Lower lobe of right lung (tissue), 2 donors: ENCODE measurements around the gene OR10H1. TPM values are rescaled to one million over a fixed set of nuclear protein-coding genes. Genes with fewer than 3 reads are reported as not detected.
"Not testable (repeated sequence)": the region's sequence is repeated elsewhere in the genome, so short reads cannot be mapped to it uniquely, and the experiment has no call there.

Experiments used
- ATAC-seq, 2 donors: fragments of 200-7000 bp; cut with Tn5 transposase; one replicate each; pipeline ENCODE4 v1.9.1; 2020 to 2022; ENCODE audit warnings: mild to moderate bottlenecking in 2 of 2, moderate library complexity in 2 of 2
- DNase-seq: peaks from one replicate; pipeline ENCODE4 v3.0.0-alpha.2; 2020
- H3K27ac ChIP-seq: fragments of 200-600 bp; one replicate; pipeline ENCODE4 v1.8.0; 2022
- H3K27me3 ChIP-seq: fragments of 200-600 bp; one replicate; pipeline ENCODE4 v1.8.0; 2022; ENCODE audit warnings: low read depth
- H3K36me3 ChIP-seq: fragments of 200-600 bp; one replicate; pipeline ENCODE4 v1.8.0; 2022; ENCODE audit warnings: mild to moderate bottlenecking
- H3K4me1 ChIP-seq: fragments of 200-600 bp; one replicate; pipeline ENCODE4 v1.8.0; 2022
- H3K4me3 ChIP-seq: fragments of 200-600 bp; one replicate; pipeline ENCODE4 v1.8.0; 2022; ENCODE audit warnings: mild to moderate bottlenecking
- H3K9me3 ChIP-seq: fragments of 200-600 bp; one replicate; pipeline ENCODE4 v1.8.0; 2022
- CTCF ChIP-seq: fragments of 200-600 bp; IDR thresholded peaks from one replicate; pipeline ENCODE4 v1.8.0; 2022; ENCODE audit warnings: antibody characterized with exemption, mild to moderate bottlenecking
- intact Hi-C: fragments of 100-400 bp; cut with DNase I; formaldehyde crosslinking; loops from one replicate; pipeline ENCODE4 v1.11.0; 2022
- total RNA-seq: library from RNA; stranded (reverse); fragmentation: NEBNext Ultra II Directional; extraction: Animal tissue kit (Norgen Biotek cat#: 25700); gene quantifications from one replicate; pipeline ENCODE4 v1.2.1, GENCODE V29; 2021
- donor health status: DM: no; HTN: yes; CAD: no; lungs with severe emphysema.

The OR10H1 gene
- total RNA-seq, 1 donor from 2014 or later = not detected

DNA sequence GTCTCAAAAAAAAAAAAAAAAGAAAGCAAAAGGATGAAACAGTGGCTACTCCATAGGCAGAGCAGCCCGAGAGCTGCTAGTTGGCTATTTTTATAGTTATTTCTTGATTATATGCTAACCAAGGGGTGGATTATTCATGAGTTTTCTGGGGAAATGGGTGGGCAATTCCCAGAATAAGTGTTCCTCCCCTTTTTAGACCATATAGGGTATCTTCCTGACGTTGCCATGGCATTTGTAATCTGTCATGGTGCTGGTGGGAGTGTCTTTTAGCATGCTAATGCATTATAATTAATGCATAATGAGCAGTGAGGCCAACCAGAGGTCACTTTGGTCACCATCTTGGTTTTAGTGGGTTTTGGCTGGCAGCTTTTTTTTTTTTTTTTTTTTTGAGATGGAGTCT, 25.4 kb upstream of the OR10H1 start:
- ATAC-seq = no peak
- Histone ChIP-seq H3K27ac (no peak overlapping the region), H3K4me3 (no peak overlapping the region), H3K27me3 (no peaks in the 10 kb centered on the region), H3K36me3 (no peaks in the 10 kb centered on the region), H3K4me1 (peaks cover 3% of the 10 kb centered on the region), H3K9me3 (no peaks in the 10 kb centered on the region)
- no peak for DNase-seq
- no peak for TF ChIP-seq CTCF
- intact Hi-C loops = no loop called here

DNA sequence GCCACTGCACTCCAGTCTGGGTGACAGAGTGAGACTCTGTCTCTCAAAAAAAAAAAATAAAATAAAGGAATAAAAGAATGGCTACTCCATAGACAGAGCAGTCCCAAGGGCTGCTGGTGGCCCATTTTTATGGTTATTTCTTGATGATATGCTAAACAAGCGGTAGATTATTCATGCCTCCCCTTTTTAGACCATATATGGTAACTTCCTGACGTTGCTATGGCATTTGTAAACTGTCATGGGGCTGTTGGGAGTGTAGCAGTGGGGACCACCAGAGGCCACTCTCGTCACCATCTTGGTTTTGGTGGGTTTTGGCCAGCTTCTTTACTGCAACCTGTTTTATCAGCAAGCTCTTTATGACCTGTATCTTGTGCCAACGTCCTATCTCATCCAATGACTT, 24.4 kb upstream of the OR10H1 start:
- DNase-seq, H3K36me3 ChIP-seq, H3K4me3 ChIP-seq, H3K27ac ChIP-seq, H3K9me3 ChIP-seq, ATAC-seq, intact Hi-C loops, H3K27me3 ChIP-seq, H3K4me1 ChIP-seq: not testable (repeated sequence)

DNA sequence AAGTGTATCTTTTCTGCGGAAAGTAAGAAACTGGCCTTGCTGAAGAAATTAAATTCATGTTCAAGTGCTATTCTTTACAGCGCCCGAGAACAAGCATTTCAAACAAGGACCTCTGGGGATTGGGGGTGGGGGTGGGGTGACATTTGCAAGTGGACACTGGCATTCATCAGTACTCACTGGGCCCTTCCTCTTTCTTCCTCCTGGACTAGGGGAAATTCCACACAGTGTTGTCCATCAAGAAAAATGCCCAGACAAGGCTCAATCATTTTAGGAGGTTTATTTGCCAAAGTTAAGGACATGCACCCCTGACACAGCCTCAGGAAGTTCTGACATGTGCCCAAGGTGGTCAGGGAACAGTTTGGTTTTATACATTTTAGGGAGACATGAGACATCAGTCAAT, 22.9 kb upstream of the OR10H1 start:
- Histone ChIP-seq H3K27me3 (no peaks in the 10 kb centered on the region), H3K27ac (no peak overlapping the region), H3K4me1 (peaks cover 7% of the 10 kb centered on the region), H3K36me3 (no peaks in the 10 kb centered on the region), H3K4me3 (no peak overlapping the region), H3K9me3 (no peaks in the 10 kb centered on the region)
- DNase-seq = no peak
- no peak for TF ChIP-seq CTCF
- ATAC-seq = no peak
- intact Hi-C loops = no loop called here

- no peak for TF ChIP-seq CTCF
- intact Hi-C loops = no loop called here
- H3K27me3 ChIP-seq = no peaks in the 10 kb centered on the region
- DNase-seq (no peak), ATAC-seq (peak; percentile 56 to 61)
- peaks cover 7% of the 10 kb centered on the region for H3K4me1 ChIP-seq
- H3K36me3 ChIP-seq = no peaks in the 10 kb centered on the region
- peak overlapping the region; percentile 76 for H3K4me3 ChIP-seq
- peak overlapping the region; percentile 99 for H3K27ac ChIP-seq
- H3K9me3 ChIP-seq = no peaks in the 10 kb centered on the region
Measured at GRCh38 chr19:15837221-15837731, 21.8 kb upstream of the OR10H1 start.

DNA sequence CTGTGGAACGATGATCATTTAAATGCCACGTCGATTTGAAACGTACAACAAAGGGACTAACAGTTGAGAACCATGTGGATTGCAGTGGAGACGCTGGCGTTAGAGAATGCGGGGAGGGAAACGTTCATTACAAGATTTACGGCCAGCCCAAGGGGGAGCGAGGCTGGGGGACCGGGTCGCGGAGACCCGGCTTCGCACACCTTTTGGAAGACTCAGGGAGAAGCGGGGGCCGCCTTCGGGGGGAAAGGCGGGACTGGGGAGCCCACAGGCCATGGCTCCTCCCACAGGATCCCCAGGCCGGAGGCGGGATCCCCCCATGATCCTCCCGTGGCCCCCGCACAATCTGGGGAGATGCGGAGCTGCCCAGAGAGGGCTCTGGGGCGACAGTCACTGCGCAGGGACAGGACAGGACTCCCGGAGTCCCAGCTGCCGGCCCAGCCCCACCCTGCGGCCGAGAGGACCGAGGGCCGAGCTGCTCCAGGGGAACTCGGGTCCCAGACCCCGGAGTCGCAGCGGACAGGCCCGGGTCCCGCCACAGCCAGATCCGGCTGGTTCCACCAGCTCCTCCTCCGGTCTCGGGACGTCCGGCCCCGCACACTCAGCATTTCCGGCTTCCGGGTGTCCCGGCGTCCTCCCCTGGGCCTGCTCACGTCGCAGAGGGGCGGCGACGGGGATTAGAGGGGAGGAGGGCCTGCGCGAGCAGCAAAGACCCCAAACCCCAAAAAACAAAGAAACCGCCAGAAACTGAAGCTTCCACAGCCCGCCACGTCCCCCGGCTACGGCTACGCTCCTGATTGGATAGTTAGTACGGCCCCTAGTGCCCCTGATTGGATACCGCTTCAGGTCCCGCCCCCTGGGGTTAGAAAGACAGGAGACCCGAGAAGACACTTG, 21.1 kb upstream of the OR10H1 start:
- intact Hi-C loops = no loop called here
- peak; percentile 99 to 100 for ATAC-seq
- TF ChIP-seq CTCF = no peak
- Histone ChIP-seq H3K4me1 (peaks cover 7% of the 10 kb centered on the region), H3K9me3 (no peaks in the 10 kb centered on the region), H3K27ac (peak overlapping the region; percentile 99), H3K36me3 (no peaks in the 10 kb centered on the region), H3K27me3 (no peaks in the 10 kb centered on the region), H3K4me3 (peak overlapping the region; percentile 76)
- DNase-seq = peak; percentile 97

GRCh38 chr19:15835565-15836329, 20.3 kb upstream of the OR10H1 start:
- H3K36me3 ChIP-seq, H3K27me3 ChIP-seq, H3K4me1 ChIP-seq, DNase-seq, intact Hi-C loops, H3K9me3 ChIP-seq: not testable (repeated sequence)
- Histone ChIP-seq H3K27ac (peak overlapping the region; percentile 99), H3K4me3 (peak overlapping the region; percentile 76)
- ATAC-seq = peak; percentile 1 to 7

DNA sequence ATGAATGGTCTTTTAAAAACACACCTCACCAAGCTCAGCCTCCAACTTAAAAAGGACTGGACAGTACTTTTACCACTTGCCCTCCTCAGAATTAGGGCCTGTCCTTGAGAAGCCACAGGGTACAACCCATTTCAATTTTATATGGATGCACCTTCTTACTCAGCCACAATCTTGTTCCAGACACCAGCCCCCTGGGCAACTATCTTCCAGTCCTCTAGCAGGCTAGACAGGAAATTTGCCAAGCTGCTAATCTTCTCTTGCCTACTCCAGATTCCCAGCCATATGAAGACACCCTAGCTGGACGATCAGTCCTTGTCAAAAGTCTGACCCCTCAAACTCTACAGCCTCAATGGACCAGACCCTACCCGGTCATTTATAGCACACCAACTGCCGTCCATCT, 18.8 kb upstream of the OR10H1 start:
- DNase-seq, H3K27me3 ChIP-seq, H3K4me3 ChIP-seq, H3K36me3 ChIP-seq, ATAC-seq, H3K9me3 ChIP-seq, H3K27ac ChIP-seq, intact Hi-C loops, H3K4me1 ChIP-seq: not testable (repeated sequence)
